HepG2 (cell line): Measurements from ENCODE around the gene GRIN3B. TPM values are rescaled to one million over a fixed set of nuclear protein-coding genes. Genes with fewer than 3 reads are reported as not detected.

Experiments used
- ATF2 ChIP-seq: sonication (generic); formaldehyde crosslinking; IDR thresholded peaks from 2 replicates; pipeline ENCODE4 v1.4.0; 2020; ENCODE audit warnings: missing genetic modification reagents
- CC2D1A ChIP-seq: sonication (generic); formaldehyde crosslinking; IDR thresholded peaks from 2 replicates; pipeline ENCODE4 v1.8.1; 2023; ENCODE audit warnings: mild to moderate bottlenecking, missing genetic modification reagents
- CEBPB ChIP-seq: IDR thresholded peaks from 2 replicates; pipeline ENCODE4 v1.6.1; 2011; ENCODE audit warnings: low read depth, low read length, improper control_type of control experiment, borderline replicate concordance
- CENPX ChIP-seq: sonication (generic); formaldehyde crosslinking; IDR thresholded peaks from 2 replicates; pipeline ENCODE4 v1.9.0; 2021; ENCODE audit warnings: mild to moderate bottlenecking, missing genetic modification reagents, moderate library complexity
- DPF2 ChIP-seq: sonication (generic); formaldehyde crosslinking; IDR thresholded peaks from 2 replicates; pipeline ENCODE4 v1.4.0; 2020; ENCODE audit warnings: mild to moderate bottlenecking, low read depth, missing genetic modification reagents, borderline replicate concordance
- FOXC1 ChIP-seq: sonication (generic); formaldehyde crosslinking; IDR thresholded peaks from 2 replicates; pipeline ENCODE4 v1.8.0; 2022; ENCODE audit warnings: mild to moderate bottlenecking, missing genetic modification reagents, borderline replicate concordance
- GATAD2A ChIP-seq: IDR thresholded peaks from 2 replicates; pipeline ENCODE4 v1.6.1; 2016
- HDAC2 ChIP-seq: sonication (generic); formaldehyde crosslinking; IDR thresholded peaks from 2 replicates; pipeline ENCODE4 v1.4.0; 2020; ENCODE audit warnings: missing genetic modification reagents
- HDAC6 ChIP-seq: fragments of 200-600 bp; sonication (generic); IDR thresholded peaks from 2 replicates; pipeline ENCODE4 v1.7.0; 2017; ENCODE audit warnings: mild to moderate bottlenecking, antibody characterized with exemption, low read length, low read depth
- HNRNPH1 ChIP-seq: fragments of 200-400 bp; formaldehyde crosslinking; optimal IDR thresholded peaks from 2 replicates; pipeline ENCODE3; 2017; ENCODE audit warnings: mild to moderate bottlenecking, low read depth, low read length
- HNRNPUL1 ChIP-seq: fragments of 200-400 bp; formaldehyde crosslinking; IDR thresholded peaks from 2 replicates; pipeline ENCODE4 v1.6.1; 2017; ENCODE audit warnings: low read depth, mild to moderate bottlenecking, low read length, moderate library complexity
- IRF2 ChIP-seq: IDR thresholded peaks from 2 replicates; pipeline ENCODE4 v1.6.1; 2018; ENCODE audit warnings: missing genetic modification reagents, missing compliant biosample characterization
- MXI1 ChIP-seq: IDR thresholded peaks from 3 replicates; pipeline ENCODE4 v1.6.1; 2012; ENCODE audit warnings: low read depth, low read length, inconsistent platforms, borderline replicate concordance
- MYPOP ChIP-seq: sonication (generic); formaldehyde crosslinking; IDR thresholded peaks from 2 replicates; pipeline ENCODE4 v1.8.1; 2023; ENCODE audit warnings: mild to moderate bottlenecking, moderate library complexity, missing genetic modification reagents
- POLR2AphosphoS2 ChIP-seq: IDR thresholded peaks from 2 replicates; pipeline ENCODE4 v1.6.1; 2011; ENCODE audit warnings: low read depth, low read length, improper control_type of control experiment
- RARG ChIP-seq: sonication (generic); formaldehyde crosslinking; IDR thresholded peaks from 2 replicates; pipeline ENCODE4 v1.4.0; 2020; ENCODE audit warnings: low read depth, mild to moderate bottlenecking, missing genetic modification reagents
- TBL1XR1 ChIP-seq: fragments of 150-350 bp; IDR thresholded peaks from 2 replicates; pipeline ENCODE4 v1.6.1; 2014; ENCODE audit warnings: borderline replicate concordance, low read length; ENCODE audit not compliant: partially characterized antibody
- TGIF2 ChIP-seq: IDR thresholded peaks from 2 replicates; pipeline ENCODE4 v1.6.1; 2016; ENCODE audit warnings: control low read depth, missing compliant biosample characterization
- THAP8 ChIP-seq: sonication (generic); formaldehyde crosslinking; IDR thresholded peaks from 2 replicates; pipeline ENCODE4 v1.5.1; 2020; ENCODE audit warnings: missing genetic modification reagents, mild to moderate bottlenecking, borderline replicate concordance
- ZBTB14 ChIP-seq: sonication (generic); formaldehyde crosslinking; IDR thresholded peaks from 2 replicates; pipeline ENCODE4 v1.4.0; 2020; ENCODE audit warnings: missing genetic modification reagents
- ZFP62 ChIP-seq: sonication (generic); formaldehyde crosslinking; IDR thresholded peaks from 2 replicates; pipeline ENCODE4 v1.4.0; 2020; ENCODE audit warnings: missing genetic modification reagents
- ZNF253 ChIP-seq: sonication (generic); formaldehyde crosslinking; IDR thresholded peaks from 2 replicates; pipeline ENCODE4 v1.8.0; 2022; ENCODE audit warnings: mild to moderate bottlenecking, missing genetic modification reagents, borderline replicate concordance
- ZNF296 ChIP-seq: sonication (generic); formaldehyde crosslinking; conservative IDR thresholded peaks from 2 replicates; pipeline ENCODE4 v1.5.0; 2020; ENCODE audit warnings: mild to moderate bottlenecking, missing genetic modification reagents
- ZNF329 ChIP-seq: sonication (generic); formaldehyde crosslinking; IDR thresholded peaks from 2 replicates; pipeline ENCODE4 v1.9.0; 2021; ENCODE audit warnings: low read depth, mild to moderate bottlenecking, missing genetic modification reagents
- ZNF577 ChIP-seq: sonication (generic); formaldehyde crosslinking; IDR thresholded peaks from 2 replicates; pipeline ENCODE4 v1.4.0; 2020; ENCODE audit warnings: mild to moderate bottlenecking, low read depth, missing genetic modification reagents, borderline replicate concordance
- ZNF605 ChIP-seq: sonication (generic); formaldehyde crosslinking; IDR thresholded peaks from 2 replicates; pipeline ENCODE4 v1.8.0; 2022; ENCODE audit warnings: mild to moderate bottlenecking, missing genetic modification reagents
- ZNF644 ChIP-seq: IDR thresholded peaks from 2 replicates; pipeline ENCODE4 v1.6.1; 2016; ENCODE audit warnings: low read depth
- ZNF792 ChIP-seq: IDR thresholded peaks from 2 replicates; pipeline ENCODE4 v1.6.1; 2016
- ZSCAN25 ChIP-seq: sonication (generic); formaldehyde crosslinking; IDR thresholded peaks from 2 replicates; pipeline ENCODE4 v1.8.0; 2022; ENCODE audit warnings: mild to moderate bottlenecking, missing genetic modification reagents
- polyA plus RNA-seq, 8 experiments: library from polyadenylated mRNA; depleted of rRNA in 3 of 8; stranded (reverse) in 7 of 8; unstranded in 1 of 8; fragments of >200 nt; fragmentation: Illumina TruSeq in 4 of 8; extraction: Trizol in 4 of 8; gene quantifications; 2 replicates each; pipeline versions ENCODE4 v1.2.1 to v1.2.3, GENCODE V29; 2011 to 2016; ENCODE audit warnings: low read depth in 4 of 8, missing spikeins in 1 of 8, mixed read lengths in 1 of 8; ENCODE audit not compliant: insufficient read depth in 1 of 8
- total RNA-seq, 5 experiments: library from RNA; depleted of rRNA; stranded (reverse); fragments of >200 nt; fragmentation: Illumina TruSeq; extraction: Trizol; gene quantifications; 2 replicates each; pipeline ENCODE4 v1.2.3, GENCODE V29; 2016; ENCODE audit warnings: low read depth in 1 of 5

GRIN3B gene
- total and polyA plus RNA-seq, 2 of the 13 experiments (the other 11 are each of a cell fraction or from before 2014, with no cell fraction given): 0.07 to 0.20 TPM

- TF ChIP-seq TGIF2 (CRISPR knock-in tag) (no peak), ZNF253 (no peak), ZBTB14 (CRISPR knock-in tag) (no peak), CEBPB (no peak), ZNF644 (CRISPR knock-in tag) (0 out of 2 replicates have a peak, but pooled peaks have one; percentile 12), THAP8 (CRISPR knock-in tag) (no peak), GATAD2A (CRISPR knock-in tag) (peak; percentile 68), ZSCAN25 (CRISPR knock-in tag) (peak; percentile 55; the same call in 1 of the 2 replicates), ZNF329 (CRISPR knock-in tag) (no peak), ZNF605 (peak; percentile 65), ZNF577 (CRISPR knock-in tag) (no peak), HDAC2 (CRISPR knock-in tag) (peak; percentile 91), IRF2 (CRISPR knock-in tag) (peak; percentile 65; the same call in 1 of the 2 replicates), TBL1XR1 (no peak), HNRNPH1 (no peak), POLR2AphosphoS2 (no peak), DPF2 (peak; percentile 50; the same call in 1 of the 2 replicates), RARG (no peak), CC2D1A (CRISPR knock-in tag) (no peak), ZFP62 (CRISPR knock-in tag) (no peak), HDAC6 (no peak), ZNF296 (CRISPR knock-in tag) (no peak), MYPOP (no peak), ZNF792 (CRISPR knock-in tag) (no peak; the same call in 1 of the 2 replicates), ATF2 (CRISPR knock-in tag) (0 out of 2 replicates have a peak, but pooled peaks have one; percentile 46), HNRNPUL1 (no peak), FOXC1 (no peak), MXI1 (peak; percentile 53; the same call in 1 of the 3 replicates), CENPX (CRISPR knock-in tag) (no peak)
Observed at GRCh38 chr19:993361-993830, 6.8 kb upstream of the GRIN3B start (continued).
